ENCODE measurements around the gene HSPB7.

HSPB7 gene

DNA sequence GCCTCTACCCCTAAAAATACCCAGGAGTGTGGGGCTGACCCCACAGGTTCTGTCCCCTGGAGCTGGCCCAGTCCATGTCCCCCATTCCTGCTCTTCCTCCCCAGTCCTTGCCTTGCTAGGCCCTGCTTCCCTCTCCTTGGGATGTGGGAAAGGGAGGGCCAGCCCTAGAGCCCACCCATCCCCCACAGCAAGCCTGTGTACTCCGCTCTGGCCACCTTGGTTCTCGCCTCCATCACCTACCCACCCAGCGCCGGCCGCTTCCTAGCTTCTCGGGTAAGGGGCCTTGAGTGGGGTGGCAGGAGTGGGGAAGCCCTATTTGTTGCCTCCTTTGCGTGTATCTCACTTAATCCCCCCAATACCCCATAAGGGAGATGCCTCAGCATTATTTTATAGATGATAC is 32.5 kb upstream of the HSPB7 start:
- no peak overlapping the region for H3K27ac ChIP-seq (replicated peaks)
- TF ChIP-seq POLR2AphosphoS5 (IDR thresholded peaks at IDR 0.05; ENCODE audit: low read depth), result no peak
- TF ChIP-seq, protein P1, sequence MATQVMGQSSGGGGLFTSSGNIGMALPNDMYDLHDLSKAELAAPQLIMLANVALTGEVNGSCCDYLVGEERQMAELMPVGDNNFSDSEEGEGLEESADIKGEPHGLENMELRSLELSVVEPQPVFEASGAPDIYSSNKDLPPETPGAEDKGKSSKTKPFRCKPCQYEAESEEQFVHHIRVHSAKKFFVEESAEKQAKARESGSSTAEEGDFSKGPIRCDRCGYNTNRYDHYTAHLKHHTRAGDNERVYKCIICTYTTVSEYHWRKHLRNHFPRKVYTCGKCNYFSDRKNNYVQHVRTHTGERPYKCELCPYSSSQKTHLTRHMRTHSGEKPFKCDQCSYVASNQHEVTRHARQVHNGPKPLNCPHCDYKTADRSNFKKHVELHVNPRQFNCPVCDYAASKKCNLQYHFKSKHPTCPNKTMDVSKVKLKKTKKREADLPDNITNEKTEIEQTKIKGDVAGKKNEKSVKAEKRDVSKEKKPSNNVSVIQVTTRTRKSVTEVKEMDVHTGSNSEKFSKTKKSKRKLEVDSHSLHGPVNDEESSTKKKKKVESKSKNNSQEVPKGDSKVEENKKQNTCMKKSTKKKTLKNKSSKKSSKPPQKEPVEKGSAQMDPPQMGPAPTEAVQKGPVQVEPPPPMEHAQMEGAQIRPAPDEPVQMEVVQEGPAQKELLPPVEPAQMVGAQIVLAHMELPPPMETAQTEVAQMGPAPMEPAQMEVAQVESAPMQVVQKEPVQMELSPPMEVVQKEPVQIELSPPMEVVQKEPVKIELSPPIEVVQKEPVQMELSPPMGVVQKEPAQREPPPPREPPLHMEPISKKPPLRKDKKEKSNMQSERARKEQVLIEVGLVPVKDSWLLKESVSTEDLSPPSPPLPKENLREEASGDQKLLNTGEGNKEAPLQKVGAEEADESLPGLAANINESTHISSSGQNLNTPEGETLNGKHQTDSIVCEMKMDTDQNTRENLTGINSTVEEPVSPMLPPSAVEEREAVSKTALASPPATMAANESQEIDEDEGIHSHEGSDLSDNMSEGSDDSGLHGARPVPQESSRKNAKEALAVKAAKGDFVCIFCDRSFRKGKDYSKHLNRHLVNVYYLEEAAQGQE (IDR thresholded peaks at IDR 0.05; ENCODE audit: insufficient replicate concordance, low read depth), result no peak
- no peak for TF ChIP-seq GABPA (IDR thresholded peaks at IDR 0.05; ENCODE audit: low read depth)
- TF ChIP-seq SPI1 (IDR thresholded peaks at IDR 0.05; ENCODE audit: borderline replicate concordance, low read depth), result no peak
- no peak for TF ChIP-seq CTCF (IDR thresholded peaks at IDR 0.05; ENCODE audit: insufficient read depth, low read length)
- DNase-seq (ENCODE audit: low read depth in 1 of 2, low spot score in 1 of 2), result no peak
- H3K4me3 ChIP-seq (replicated peaks; ENCODE audit: insufficient read depth, low read length), result no peak overlapping the region
- H3K27me3 ChIP-seq (ENCODE audit: insufficient read depth, poor library complexity, severe bottlenecking), result peaks cover 8% of the 10 kb centered on the region

DNA sequence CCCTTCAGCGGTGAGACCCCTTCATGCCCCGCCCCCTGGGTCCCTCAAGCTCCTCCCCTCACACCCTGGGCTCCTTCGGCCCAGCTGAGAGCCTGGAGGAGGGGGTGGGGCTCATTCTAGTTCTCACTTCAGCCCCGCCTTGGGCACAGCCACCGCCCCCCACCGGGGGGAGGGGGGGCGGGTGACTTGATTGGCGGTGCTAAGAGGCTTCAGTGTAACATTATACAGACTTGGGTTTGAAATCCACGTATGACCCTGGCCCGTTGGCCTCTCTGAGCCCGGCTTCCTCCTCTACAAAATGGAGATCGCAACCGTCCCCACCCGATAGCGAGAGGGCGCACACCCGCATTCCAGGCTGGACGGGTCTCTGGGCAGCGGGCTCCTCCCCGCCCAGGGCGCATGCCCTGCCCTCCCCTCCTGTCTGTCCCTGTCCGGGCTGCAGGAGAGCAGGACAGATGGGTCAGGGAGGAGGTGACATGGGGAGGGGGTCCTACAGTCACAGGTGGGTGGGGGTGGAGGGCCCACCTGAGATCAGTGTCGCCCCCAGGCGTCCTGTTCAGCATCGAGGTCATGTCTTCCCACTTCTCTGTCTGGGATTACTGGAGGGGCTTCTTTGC is 30.8 kb upstream of the HSPB7 start:
- Histone ChIP-seq H3K27ac (replicated peaks) (no peak overlapping the region), H3K27me3 (ENCODE audit: insufficient read depth, poor library complexity, severe bottlenecking) (peaks cover 8% of the 10 kb centered on the region), H3K4me3 (replicated peaks; ENCODE audit: insufficient read depth, low read length) (no peak overlapping the region)
- TF ChIP-seq POLR2AphosphoS5 (IDR thresholded peaks at IDR 0.05; ENCODE audit: low read depth) (no peak), SPI1 (IDR thresholded peaks at IDR 0.05; ENCODE audit: borderline replicate concordance, low read depth) (no peak), GABPA (IDR thresholded peaks at IDR 0.05; ENCODE audit: low read depth) (no peak), CTCF (IDR thresholded peaks at IDR 0.05; ENCODE audit: insufficient read depth, low read length) (no peak)
- TF ChIP-seq, protein P1 (IDR thresholded peaks at IDR 0.05; ENCODE audit: insufficient replicate concordance, low read depth), result no peak
- no peak for DNase-seq (ENCODE audit: low read depth in 1 of 2, low spot score in 1 of 2)

GRCh38 chr1:16047791-16048475 is 30.1 kb upstream of the HSPB7 start:
- TF ChIP-seq, protein P1 (IDR thresholded peaks at IDR 0.05; ENCODE audit: insufficient replicate concordance, low read depth), result no peak
- TF ChIP-seq SPI1 (IDR thresholded peaks at IDR 0.05; ENCODE audit: borderline replicate concordance, low read depth) (no peak), GABPA (IDR thresholded peaks at IDR 0.05; ENCODE audit: low read depth) (no peak), CTCF (IDR thresholded peaks at IDR 0.05; ENCODE audit: insufficient read depth, low read length) (no peak), POLR2AphosphoS5 (IDR thresholded peaks at IDR 0.05; ENCODE audit: low read depth) (no peak)
- Histone ChIP-seq H3K4me3 (replicated peaks; ENCODE audit: insufficient read depth, low read length) (no peak overlapping the region), H3K27ac (replicated peaks) (no peak overlapping the region), H3K27me3 (ENCODE audit: insufficient read depth, poor library complexity, severe bottlenecking) (peaks cover 8% of the 10 kb centered on the region)
- no peak for DNase-seq (ENCODE audit: low read depth in 1 of 2, low spot score in 1 of 2)

Measured in HL-60 (cell line).